HG03135 (cell line): ENCODE data around the gene WDR45B.
"Not testable (repeated sequence)": the region's sequence is repeated elsewhere in the genome, so short reads cannot be mapped to it uniquely, and the experiment has no call there.

Source experiments
- ATAC-seq: cut with Tn5 transposase; IDR thresholded peaks from one replicate; pipeline ENCODE4 v1.9.1; 2021; ENCODE audit warnings: mild to moderate bottlenecking, moderate library complexity; ENCODE audit not compliant: unreplicated experiment

WDR45B gene

GRCh38 chr17:82588266-82589175, 59.7 kb downstream of the WDR45B start:
- no peak for ATAC-seq

GRCh38 chr17:82587234-82588086, 60.8 kb downstream of the WDR45B start:
- ATAC-seq = no peak

- ATAC-seq = no peak
Measured at GRCh38 chr17:82586576-82587233, 61.5 kb downstream of the WDR45B start.

- ATAC-seq = not testable (repeated sequence)
Measured at GRCh38 chr17:82585935-82586575, 62.2 kb downstream of the WDR45B start.

- ATAC-seq = no peak
Measured at GRCh38 chr17:82583720-82584234, 64.5 kb downstream of the WDR45B start.

DNA sequence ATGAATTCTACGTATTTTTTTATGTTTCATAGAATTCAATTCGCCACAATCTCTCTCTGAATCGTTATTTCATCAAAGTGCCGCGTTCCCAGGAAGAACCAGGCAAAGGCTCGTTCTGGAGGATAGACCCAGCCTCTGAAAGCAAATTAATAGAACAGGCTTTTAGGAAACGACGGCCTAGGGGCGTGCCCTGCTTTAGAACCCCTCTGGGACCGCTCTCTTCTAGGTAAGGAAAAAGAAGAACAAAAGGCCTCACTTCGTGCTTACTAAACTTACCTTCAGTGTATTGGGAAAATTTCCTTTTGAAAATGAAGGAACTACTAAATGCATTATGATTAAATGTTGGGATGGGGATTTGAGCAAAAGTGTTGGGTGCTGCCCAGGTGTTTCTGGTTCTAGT, 65.5 kb downstream of the WDR45B start:
- no peak for ATAC-seq

DNA sequence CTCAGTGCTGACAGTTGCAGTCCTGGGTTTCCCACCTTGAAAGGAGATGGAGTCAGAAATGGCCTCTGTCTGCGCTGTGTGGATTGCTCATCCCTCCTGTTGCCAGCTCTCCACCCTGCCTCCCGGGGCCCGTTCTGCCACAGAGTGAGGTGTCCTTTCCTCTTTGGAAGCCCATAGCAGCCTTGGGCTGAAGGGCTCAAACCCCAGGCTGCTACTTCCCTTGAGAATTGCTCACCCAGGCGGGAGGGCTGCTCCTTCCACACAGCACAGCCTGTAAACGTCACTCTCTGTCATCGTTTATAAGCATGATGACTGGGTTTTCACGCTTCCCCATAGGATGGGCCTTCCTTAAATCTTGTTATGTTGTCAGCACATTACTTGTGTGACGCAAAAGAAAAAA, 66.0 kb downstream of the WDR45B start:
- no peak for ATAC-seq

DNA sequence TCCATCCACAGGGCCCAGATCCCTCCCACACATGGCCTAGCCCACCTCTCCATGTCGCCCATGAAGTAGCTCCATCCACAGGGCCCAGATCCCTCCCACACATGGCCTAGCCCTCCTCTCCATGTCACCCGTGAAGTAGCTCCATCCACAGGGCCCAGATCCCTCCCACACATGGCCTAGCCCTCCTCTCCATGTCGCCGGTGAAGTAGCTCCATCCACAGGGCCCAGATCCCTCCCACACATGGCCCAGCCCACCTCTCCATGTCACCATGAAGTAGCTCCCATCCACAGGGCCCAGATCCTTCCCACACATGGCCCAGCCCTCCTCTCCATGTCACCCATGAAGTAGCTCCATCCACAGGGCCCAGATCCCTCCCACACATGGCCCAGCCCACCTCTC, 68.3 kb downstream of the WDR45B start:
- not testable (repeated sequence) for ATAC-seq

DNA sequence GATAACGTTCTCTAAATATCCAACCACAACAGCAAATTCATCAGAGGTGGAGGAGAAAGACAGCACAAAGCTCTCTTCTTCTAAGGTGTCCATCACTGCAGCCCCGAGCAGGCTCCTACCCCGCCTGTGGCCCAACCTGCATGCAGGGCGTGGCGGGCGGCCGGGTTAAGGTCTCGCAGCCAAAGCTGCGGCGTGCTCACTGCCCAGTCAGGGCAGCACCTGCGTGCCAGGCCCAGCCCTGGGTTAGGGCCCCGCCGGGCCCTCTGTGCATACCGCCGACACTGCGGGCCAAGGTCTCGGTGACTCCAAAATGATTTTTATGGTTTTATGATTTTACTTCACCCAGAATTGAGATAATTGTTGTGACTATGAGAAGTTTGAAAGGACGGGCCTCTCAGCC, 70.9 kb downstream of the WDR45B start:
- no peak for ATAC-seq

DNA sequence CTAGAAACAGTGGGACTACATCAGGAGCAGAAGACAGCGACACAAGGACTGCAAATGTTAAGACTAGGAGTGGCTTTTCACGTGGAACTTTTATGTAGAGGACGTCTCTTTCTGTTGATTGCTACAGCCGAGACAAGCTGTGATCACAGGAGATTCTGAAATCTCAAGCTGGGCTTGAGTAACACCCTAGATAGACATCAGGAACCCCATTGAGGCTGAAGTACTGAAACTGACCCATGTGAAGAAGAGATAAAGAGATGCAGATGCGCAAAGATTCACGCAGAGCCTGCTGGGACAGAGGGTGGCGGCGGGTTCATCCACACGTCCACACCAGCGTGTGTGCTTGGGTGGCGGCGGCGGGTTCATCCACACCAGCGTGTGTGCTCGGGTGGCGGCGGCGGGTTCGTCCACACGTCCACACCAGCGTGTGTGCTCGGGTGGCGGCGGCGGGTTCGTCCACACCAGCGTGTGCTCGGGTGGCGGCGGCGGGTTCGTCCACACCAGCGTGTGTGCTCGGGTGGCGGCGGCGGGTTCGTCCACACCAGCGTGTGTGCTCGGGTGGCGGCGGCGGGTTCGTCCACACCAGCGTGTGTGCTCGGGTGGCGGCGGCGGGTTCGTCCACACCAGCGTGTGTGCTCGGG, 72.5 kb downstream of the WDR45B start:
- ATAC-seq = not testable (repeated sequence)

DNA sequence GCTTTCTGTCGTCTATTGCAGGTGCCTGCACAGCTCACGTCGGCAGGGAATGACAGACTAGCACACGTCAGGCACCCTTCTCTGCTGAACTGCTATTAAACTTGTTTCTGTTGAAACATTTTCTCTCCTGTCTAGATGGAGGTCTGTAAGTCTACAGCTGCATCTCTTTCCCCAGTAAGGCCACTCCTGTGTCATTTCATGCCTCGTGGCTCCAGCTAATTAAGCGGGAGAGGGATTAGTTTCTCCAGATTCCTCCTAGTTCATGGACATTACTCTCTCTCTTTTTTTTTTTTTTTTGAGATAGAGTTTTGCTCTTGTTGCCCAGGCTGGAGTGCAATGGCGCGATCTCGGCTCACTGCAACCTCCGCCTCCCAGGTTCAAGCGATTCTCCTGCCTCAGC, 74.2 kb downstream of the WDR45B start:
- ATAC-seq = no peak

GRCh38 chr17:82571855-82572254, 76.4 kb downstream of the WDR45B start:
- no peak for ATAC-seq

- no peak for ATAC-seq
Measured at GRCh38 chr17:82570277-82570676, 78.0 kb downstream of the WDR45B start.

- no peak for ATAC-seq
Measured at GRCh38 chr17:82569621-82570020, 78.6 kb downstream of the WDR45B start.

DNA sequence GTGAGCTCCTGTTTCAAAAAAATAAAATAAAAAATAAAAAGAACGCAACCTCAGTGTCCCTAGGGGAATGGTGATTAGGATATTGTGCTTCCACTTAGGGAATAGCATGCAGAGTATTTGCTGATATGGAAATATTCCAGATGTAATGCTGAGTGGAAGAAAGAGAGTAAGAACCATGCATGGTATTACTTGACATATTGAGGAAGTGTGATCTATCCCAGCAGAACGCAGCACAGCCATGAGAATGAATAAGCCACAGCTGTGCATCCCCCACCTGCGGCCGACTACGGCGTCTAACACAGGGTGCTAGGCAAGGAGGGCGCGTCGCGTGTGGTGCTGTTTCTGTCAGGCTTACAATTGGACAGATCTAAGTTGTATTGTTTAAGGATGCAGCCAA, 79.2 kb downstream of the WDR45B start:
- no peak for ATAC-seq

DNA sequence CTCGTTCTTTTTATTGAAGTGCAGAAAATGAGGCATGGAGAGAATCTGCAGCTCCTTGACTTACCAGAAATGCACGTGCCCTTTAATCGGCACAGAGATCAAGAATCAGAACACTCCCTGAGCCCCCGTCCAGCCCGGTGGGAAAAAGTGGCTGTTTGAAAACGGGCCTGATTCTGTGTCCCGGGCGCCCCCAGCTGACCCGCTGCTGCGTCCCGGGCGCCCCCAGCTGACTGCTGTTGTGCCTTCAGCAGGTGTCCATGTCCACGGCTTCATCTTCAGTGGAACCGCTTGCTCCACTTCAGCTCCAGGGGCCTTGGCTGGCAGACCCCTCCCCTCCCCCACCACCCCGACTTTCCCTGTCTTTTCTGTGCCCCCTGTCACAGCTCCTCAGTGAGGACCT, 81.0 kb downstream of the WDR45B start:
- no peak for ATAC-seq

GRCh38 chr17:82566129-82566960, 81.9 kb downstream of the WDR45B start:
- no peak for ATAC-seq

GRCh38 chr17:82565551-82565950, 82.7 kb downstream of the WDR45B start:
- no peak for ATAC-seq
